ENCODE measurements around the gene PTH1R. TPM values are rescaled to one million over a fixed set of nuclear protein-coding genes. Genes with fewer than 3 reads are reported as not detected.

The PTH1R gene
- total RNA-seq, 1 experiment from 2014 or later, result 0.32 TPM

DNA sequence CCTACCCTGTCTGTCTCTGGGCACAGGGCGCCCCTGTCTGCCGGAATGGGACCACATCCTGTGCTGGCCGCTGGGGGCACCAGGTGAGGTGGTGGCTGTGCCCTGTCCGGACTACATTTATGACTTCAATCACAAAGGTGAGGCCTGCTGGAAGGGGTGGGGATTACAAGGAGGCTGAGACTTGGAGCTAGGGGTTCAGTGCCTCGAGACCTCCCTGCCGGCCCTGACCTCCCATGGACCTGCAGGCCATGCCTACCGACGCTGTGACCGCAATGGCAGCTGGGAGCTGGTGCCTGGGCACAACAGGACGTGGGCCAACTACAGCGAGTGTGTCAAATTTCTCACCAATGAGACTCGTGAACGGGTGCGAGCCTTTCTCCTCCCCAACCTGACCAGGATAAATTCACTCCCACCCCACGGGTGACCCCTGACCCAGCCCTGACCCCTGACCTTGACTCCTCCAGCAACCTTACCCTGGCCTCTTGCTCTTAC, 20.4 kb downstream of the PTH1R start:
- CTCF ChIA-PET, result interaction anchor here (1.0 to 1.1 kb wide), 2 partner anchors 12 to 192 kb away, joined by 3 read pairs; no protein-coding TSS in a partner anchor
- H2AFZ ChIP-seq (ENCODE audit: low read depth, low read length, poor library complexity, severe bottlenecking), result no peak overlapping the region
- RAD21 ChIA-PET (ENCODE audit: low non-redundant PET in 1 of 2, low total read pairs in 2 of 2, uncharacterized antibody in 2 of 2, unreplicated experiment in 2 of 2), result no interaction called here
- no peaks in the 10 kb centered on the region for H3K79me2 ChIP-seq (ENCODE audit: insufficient read depth, low read length)
- BruUV-seq (replicated peaks), result no TSS peak
- intact Hi-C loops (cut with micrococcal nuclease), result loop anchor here (5.0 kb wide), 1 partner anchor 411 kb away; no protein-coding TSS in a partner anchor
- H3K27ac ChIP-seq (ENCODE audit: low read depth, low read length), result no peak overlapping the region
- H3K9me2 ChIP-seq (ENCODE audit: insufficient read depth), result no peaks in the 10 kb centered on the region
- no peak overlapping the region for H3K9ac ChIP-seq (ENCODE audit: low read length)
- H3K4me1 ChIP-seq (ENCODE audit: control insufficient read depth in 1 of 2, insufficient read depth in 2 of 2, low read length in 2 of 2), result peaks cover 0 to 3% of the 10 kb centered on the region in 2 experiments; a peak in 1 of 4 replicates
- no peak overlapping the region for H3K4me2 ChIP-seq (ENCODE audit: low read length)
- H4K20me1 ChIP-seq (ENCODE audit: insufficient read depth), result no peaks in the 10 kb centered on the region
- POLR2A ChIA-PET, result no interaction called here
- H3K4me3 ChIP-seq (replicated peaks in 1 of 2; ENCODE audit: low read depth in 1 of 2, low read length in 2 of 2), result no peak overlapping the region
- H3K27me3 ChIP-seq (ENCODE audit: insufficient read depth, low read length), result no peaks in the 10 kb centered on the region
- no peaks in the 10 kb centered on the region for H3K36me3 ChIP-seq (ENCODE audit: control insufficient read depth in 1 of 2, insufficient read depth in 2 of 2, low read length in 2 of 2)
- DNase-seq (ENCODE audit: low read depth, low spot score), result no peak
- peak; percentile 32 to 50 (median 48); a peak in 5 of 6 replicates for TF ChIP-seq CTCF (IDR thresholded peaks at IDR 0.05 in 2 of 3, conservative IDR thresholded peaks at IDR 0.05 in 1 of 3; ENCODE audit: borderline replicate concordance in 1 of 3, insufficient read depth in 1 of 3, low read depth in 2 of 3, low read length in 2 of 3)
- TF ChIP-seq, protein P1, sequence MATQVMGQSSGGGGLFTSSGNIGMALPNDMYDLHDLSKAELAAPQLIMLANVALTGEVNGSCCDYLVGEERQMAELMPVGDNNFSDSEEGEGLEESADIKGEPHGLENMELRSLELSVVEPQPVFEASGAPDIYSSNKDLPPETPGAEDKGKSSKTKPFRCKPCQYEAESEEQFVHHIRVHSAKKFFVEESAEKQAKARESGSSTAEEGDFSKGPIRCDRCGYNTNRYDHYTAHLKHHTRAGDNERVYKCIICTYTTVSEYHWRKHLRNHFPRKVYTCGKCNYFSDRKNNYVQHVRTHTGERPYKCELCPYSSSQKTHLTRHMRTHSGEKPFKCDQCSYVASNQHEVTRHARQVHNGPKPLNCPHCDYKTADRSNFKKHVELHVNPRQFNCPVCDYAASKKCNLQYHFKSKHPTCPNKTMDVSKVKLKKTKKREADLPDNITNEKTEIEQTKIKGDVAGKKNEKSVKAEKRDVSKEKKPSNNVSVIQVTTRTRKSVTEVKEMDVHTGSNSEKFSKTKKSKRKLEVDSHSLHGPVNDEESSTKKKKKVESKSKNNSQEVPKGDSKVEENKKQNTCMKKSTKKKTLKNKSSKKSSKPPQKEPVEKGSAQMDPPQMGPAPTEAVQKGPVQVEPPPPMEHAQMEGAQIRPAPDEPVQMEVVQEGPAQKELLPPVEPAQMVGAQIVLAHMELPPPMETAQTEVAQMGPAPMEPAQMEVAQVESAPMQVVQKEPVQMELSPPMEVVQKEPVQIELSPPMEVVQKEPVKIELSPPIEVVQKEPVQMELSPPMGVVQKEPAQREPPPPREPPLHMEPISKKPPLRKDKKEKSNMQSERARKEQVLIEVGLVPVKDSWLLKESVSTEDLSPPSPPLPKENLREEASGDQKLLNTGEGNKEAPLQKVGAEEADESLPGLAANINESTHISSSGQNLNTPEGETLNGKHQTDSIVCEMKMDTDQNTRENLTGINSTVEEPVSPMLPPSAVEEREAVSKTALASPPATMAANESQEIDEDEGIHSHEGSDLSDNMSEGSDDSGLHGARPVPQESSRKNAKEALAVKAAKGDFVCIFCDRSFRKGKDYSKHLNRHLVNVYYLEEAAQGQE (IDR thresholded peaks at IDR 0.05; ENCODE audit: low read depth), result no peak
- H3K9me3 ChIP-seq (ENCODE audit: control insufficient read depth in 1 of 2, insufficient read depth in 1 of 2, low read depth in 1 of 2, low read length in 2 of 2), result no peaks in the 10 kb centered on the region
- ATAC-seq, result peak; percentile 72

Measured in HCT116 (cell line).